ENCODE measurements around the gene RPL36. TPM values are rescaled to one million over a fixed set of nuclear protein-coding genes. Genes with fewer than 3 reads are reported as not detected.

The RPL36 gene
- total RNA-seq, 1 donor from 2014 or later = 943 TPM

GRCh38 chr19:5651361-5651760, 38.7 kb upstream of the RPL36 start:
- FAIRE-seq (no peak), DNase-seq (ENCODE audit: low read depth) (no peak)
- H2AFZ ChIP-seq (ENCODE audit: low read depth, low read length) = no peak overlapping the region
- H3K4me1 ChIP-seq (ENCODE audit: insufficient read depth, low read length) = no peaks in the 10 kb centered on the region
- no peak overlapping the region for H3K27ac ChIP-seq (ENCODE audit: low read depth, low read length)
- H3K27me3 Mint-ChIP-seq (ENCODE audit: low read depth, unreplicated experiment) = no peaks in the 10 kb centered on the region
- H3K9me3 Mint-ChIP-seq (ENCODE audit: unreplicated experiment) = no peaks in the 10 kb centered on the region
- no peaks in the 10 kb centered on the region for H3K9me3 ChIP-seq (ENCODE audit: insufficient read depth, low read depth, low read length)
- H4K20me1 ChIP-seq (ENCODE audit: insufficient read depth, low read length) = peaks cover 51% of the 10 kb centered on the region
- peaks cover 66% of the 10 kb centered on the region for H3K36me3 ChIP-seq (ENCODE audit: insufficient read depth, low read length)
- H3K4me3 ChIP-seq (ENCODE audit: insufficient read depth, low read depth, low read length) = no peak overlapping the region
- H3K79me2 ChIP-seq (ENCODE audit: insufficient read depth, low read length) = peaks cover 18% of the 10 kb centered on the region
- H3K4me3 Mint-ChIP-seq (ENCODE audit: unreplicated experiment) = no peak overlapping the region
- peaks cover 35% of the 10 kb centered on the region for H3K36me3 Mint-ChIP-seq (ENCODE audit: low read depth, unreplicated experiment)
- H3K4me2 ChIP-seq (ENCODE audit: low read length) = no peak overlapping the region
- TF ChIP-seq CTCF (IDR thresholded peaks at IDR 0.05; ENCODE audit: insufficient read depth, low read depth, low read length) = no peak
- no peak for TF ChIP-seq EZH2 (IDR thresholded peaks at IDR 0.05; ENCODE audit: insufficient read depth, low read length)
- no peaks in the 10 kb centered on the region for H3K27me3 ChIP-seq (ENCODE audit: insufficient read depth, low read length)
- no peaks in the 10 kb centered on the region for H3K4me1 Mint-ChIP-seq (ENCODE audit: low read depth, unreplicated experiment)
- H3K27ac Mint-ChIP-seq (ENCODE audit: unreplicated experiment) = no peak overlapping the region
- H3K9ac ChIP-seq (ENCODE audit: low read length) = no peak overlapping the region

- FAIRE-seq (no peak), DNase-seq (ENCODE audit: low read depth) (no peak)
- H3K9ac ChIP-seq (ENCODE audit: low read length) = no peak overlapping the region
- Mint-ChIP-seq H3K4me1 (ENCODE audit: low read depth, unreplicated experiment) (no peaks in the 10 kb centered on the region), H3K27me3 (ENCODE audit: low read depth, unreplicated experiment) (no peaks in the 10 kb centered on the region), H3K9me3 (ENCODE audit: unreplicated experiment) (no peaks in the 10 kb centered on the region), H3K27ac (ENCODE audit: unreplicated experiment) (no peak overlapping the region), H3K4me3 (ENCODE audit: unreplicated experiment) (no peak overlapping the region), H3K36me3 (ENCODE audit: low read depth, unreplicated experiment) (peaks cover 33% of the 10 kb centered on the region)
- no peak overlapping the region for H3K4me2 ChIP-seq (ENCODE audit: low read length)
- H3K27ac ChIP-seq (ENCODE audit: low read depth, low read length) = no peak overlapping the region
- no peak for TF ChIP-seq EZH2 (IDR thresholded peaks at IDR 0.05; ENCODE audit: insufficient read depth, low read length)
- TF ChIP-seq CTCF (IDR thresholded peaks at IDR 0.05; ENCODE audit: insufficient read depth, low read depth, low read length) = no peak
- peaks cover 64% of the 10 kb centered on the region for H3K36me3 ChIP-seq (ENCODE audit: insufficient read depth, low read length)
- no peak overlapping the region for H3K4me3 ChIP-seq (ENCODE audit: insufficient read depth, low read depth, low read length)
- no peak overlapping the region for H2AFZ ChIP-seq (ENCODE audit: low read depth, low read length)
- H3K27me3 ChIP-seq (ENCODE audit: insufficient read depth, low read length) = no peaks in the 10 kb centered on the region
- peaks cover 9% of the 10 kb centered on the region for H3K79me2 ChIP-seq (ENCODE audit: insufficient read depth, low read length)
- no peaks in the 10 kb centered on the region for H3K9me3 ChIP-seq (ENCODE audit: insufficient read depth, low read depth, low read length)
- peaks cover 42% of the 10 kb centered on the region for H4K20me1 ChIP-seq (ENCODE audit: insufficient read depth, low read length)
- no peaks in the 10 kb centered on the region for H3K4me1 ChIP-seq (ENCODE audit: insufficient read depth, low read length)
Measured at GRCh38 chr19:5652261-5652660, 37.8 kb upstream of the RPL36 start.

GRCh38 chr19:5654931-5655330, 35.2 kb upstream of the RPL36 start:
- Histone ChIP-seq H3K36me3 (ENCODE audit: insufficient read depth, low read length) (peaks cover 55% of the 10 kb centered on the region), H2AFZ (ENCODE audit: low read depth, low read length) (no peak overlapping the region), H3K4me2 (ENCODE audit: low read length) (no peak overlapping the region), H4K20me1 (ENCODE audit: insufficient read depth, low read length) (peaks cover 38% of the 10 kb centered on the region), H3K79me2 (ENCODE audit: insufficient read depth, low read length) (peaks cover 2% of the 10 kb centered on the region), H3K27me3 (ENCODE audit: insufficient read depth, low read length) (no peaks in the 10 kb centered on the region), H3K4me1 (ENCODE audit: insufficient read depth, low read length) (no peaks in the 10 kb centered on the region), H3K27ac (ENCODE audit: low read depth, low read length) (no peak overlapping the region), H3K4me3 (ENCODE audit: insufficient read depth, low read depth, low read length) (no peak overlapping the region), H3K9ac (ENCODE audit: low read length) (no peak overlapping the region), H3K9me3 (ENCODE audit: insufficient read depth, low read depth, low read length) (no peaks in the 10 kb centered on the region)
- Mint-ChIP-seq H3K4me3 (ENCODE audit: unreplicated experiment) (no peak overlapping the region), H3K9me3 (ENCODE audit: unreplicated experiment) (no peaks in the 10 kb centered on the region), H3K4me1 (ENCODE audit: low read depth, unreplicated experiment) (no peaks in the 10 kb centered on the region), H3K27me3 (ENCODE audit: low read depth, unreplicated experiment) (no peaks in the 10 kb centered on the region), H3K27ac (ENCODE audit: unreplicated experiment) (no peak overlapping the region), H3K36me3 (ENCODE audit: low read depth, unreplicated experiment) (peaks cover 29% of the 10 kb centered on the region)
- TF ChIP-seq CTCF (IDR thresholded peaks at IDR 0.05; ENCODE audit: insufficient read depth, low read depth, low read length) (no peak), EZH2 (IDR thresholded peaks at IDR 0.05; ENCODE audit: insufficient read depth, low read length) (no peak)
- FAIRE-seq = no peak
- no peak for DNase-seq (ENCODE audit: low read depth)
